PC-9 (cell line): Measurements from ENCODE around the gene KRTAP10-3.

Experiments
- CTCF ChIP-seq: fragments of 200-600 bp; sonication (generic); conservative IDR thresholded peaks from 2 replicates; pipeline ENCODE4 v1.6.1; 2017; ENCODE audit warnings: mixed run types, antibody characterized with exemption, mild to moderate bottlenecking, moderate library complexity
- EZH2 ChIP-seq: fragments of 200-600 bp; sonication (generic); IDR thresholded peaks from 2 replicates; pipeline ENCODE4 v1.8.0; 2017; ENCODE audit warnings: antibody characterized with exemption, low read depth

GRCh38 chr21:44512496-44513388 lies 45.9 kb downstream of the KRTAP10-3 start:
- TF ChIP-seq CTCF: no peak
- no peak for TF ChIP-seq EZH2
